Measurements from ENCODE around the gene CHN2. TPM values are rescaled to one million over a fixed set of nuclear protein-coding genes. Genes with fewer than 3 reads are reported as not detected.

The CHN2 gene
- total RNA-seq, 1 experiment from 2014 or later, result 2.1 TPM

DNA sequence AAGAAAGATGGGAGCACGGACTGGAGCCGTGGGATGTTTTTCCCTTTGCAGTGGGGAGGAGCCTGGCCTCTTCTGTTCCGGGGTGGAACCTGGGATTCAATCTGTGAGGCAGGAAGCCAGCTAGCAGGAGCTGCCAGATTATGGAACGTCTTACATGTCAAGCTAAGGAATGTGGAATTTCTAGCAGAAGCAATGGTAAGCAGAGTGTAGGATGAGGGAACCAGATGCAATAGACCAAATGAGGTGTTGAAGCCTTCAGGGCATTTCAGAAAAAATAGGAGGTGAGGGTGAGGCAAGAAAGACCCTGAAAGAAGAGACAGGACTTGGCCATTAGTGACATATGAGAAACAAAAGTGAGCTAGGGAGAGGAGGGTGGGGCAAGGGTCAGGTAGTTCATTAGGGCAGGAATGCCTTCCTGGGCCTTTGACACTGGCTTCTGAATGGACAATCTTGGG lies 105.5 kb downstream of the CHN2 start:
- no peaks in the 10 kb centered on the region for H3K9me3 ChIP-seq (ENCODE audit: control insufficient read depth in 1 of 2, insufficient read depth in 1 of 2, low read depth in 1 of 2, low read length in 2 of 2)
- ChIA-PET RAD21 (ENCODE audit: low non-redundant PET in 1 of 2, low total read pairs in 2 of 2, uncharacterized antibody in 2 of 2, unreplicated experiment in 2 of 2) (no interaction called here), CTCF (interaction anchor here (1.1 kb wide), 1 partner anchor 9 kb away, joined by 3 read pairs; no protein-coding TSS in a partner anchor), POLR2A (no interaction called here)
- no peaks in the 10 kb centered on the region for H4K20me1 ChIP-seq (ENCODE audit: insufficient read depth)
- intact Hi-C loops (cut with micrococcal nuclease), result no loop called here
- H3K9ac ChIP-seq (ENCODE audit: low read length), result no peak overlapping the region
- no peak for ATAC-seq
- no peak overlapping the region for H3K4me3 ChIP-seq (replicated peaks in 1 of 2; ENCODE audit: low read depth in 1 of 2, low read length in 2 of 2)
- no peaks in the 10 kb centered on the region for H3K9me2 ChIP-seq (ENCODE audit: insufficient read depth)
- TF ChIP-seq EZH2 (IDR thresholded peaks at IDR 0.05) (no peak), EZH2phosphoT487 (IDR thresholded peaks at IDR 0.05; ENCODE audit: borderline replicate concordance) (no peak), ZBTB33 (IDR thresholded peaks at IDR 0.05; ENCODE audit: extremely low read depth, insufficient replicate concordance, low read length) (no peak), CBX3 (IDR thresholded peaks at IDR 0.05; ENCODE audit: low read depth) (no peak), EGR1 (IDR thresholded peaks at IDR 0.05; ENCODE audit: low read depth) (no peak), ZFX (IDR thresholded peaks at IDR 0.05) (no peak), ELF1 (IDR thresholded peaks at IDR 0.05; ENCODE audit: borderline replicate concordance, low read depth) (no peak)
- TF ChIP-seq, protein P1, sequence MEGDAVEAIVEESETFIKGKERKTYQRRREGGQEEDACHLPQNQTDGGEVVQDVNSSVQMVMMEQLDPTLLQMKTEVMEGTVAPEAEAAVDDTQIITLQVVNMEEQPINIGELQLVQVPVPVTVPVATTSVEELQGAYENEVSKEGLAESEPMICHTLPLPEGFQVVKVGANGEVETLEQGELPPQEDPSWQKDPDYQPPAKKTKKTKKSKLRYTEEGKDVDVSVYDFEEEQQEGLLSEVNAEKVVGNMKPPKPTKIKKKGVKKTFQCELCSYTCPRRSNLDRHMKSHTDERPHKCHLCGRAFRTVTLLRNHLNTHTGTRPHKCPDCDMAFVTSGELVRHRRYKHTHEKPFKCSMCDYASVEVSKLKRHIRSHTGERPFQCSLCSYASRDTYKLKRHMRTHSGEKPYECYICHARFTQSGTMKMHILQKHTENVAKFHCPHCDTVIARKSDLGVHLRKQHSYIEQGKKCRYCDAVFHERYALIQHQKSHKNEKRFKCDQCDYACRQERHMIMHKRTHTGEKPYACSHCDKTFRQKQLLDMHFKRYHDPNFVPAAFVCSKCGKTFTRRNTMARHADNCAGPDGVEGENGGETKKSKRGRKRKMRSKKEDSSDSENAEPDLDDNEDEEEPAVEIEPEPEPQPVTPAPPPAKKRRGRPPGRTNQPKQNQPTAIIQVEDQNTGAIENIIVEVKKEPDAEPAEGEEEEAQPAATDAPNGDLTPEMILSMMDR (IDR thresholded peaks at IDR 0.05 in 2 of 3, conservative IDR thresholded peaks at IDR 0.05 in 1 of 3; ENCODE audit: borderline replicate concordance in 1 of 3, insufficient read depth in 1 of 3, low read depth in 2 of 3, low read length in 2 of 3), result no peak
- DNase-seq (ENCODE audit: low read depth, low spot score), result no peak
- no TSS peak for BruUV-seq (replicated peaks)
- H3K79me2 ChIP-seq (ENCODE audit: insufficient read depth, low read length), result no peaks in the 10 kb centered on the region
- H3K4me2 ChIP-seq (ENCODE audit: low read length), result no peak overlapping the region
- no peaks in the 10 kb centered on the region; a peak in 1 of 4 replicates for H3K4me1 ChIP-seq (ENCODE audit: control insufficient read depth in 1 of 2, insufficient read depth in 2 of 2, low read length in 2 of 2)
- no peaks in the 10 kb centered on the region; the same call in 1 of the 2 replicates for H3K27me3 ChIP-seq (ENCODE audit: insufficient read depth, low read length)
- H3K36me3 ChIP-seq (ENCODE audit: control insufficient read depth in 1 of 2, insufficient read depth in 2 of 2, low read length in 2 of 2), result no peaks in the 10 kb centered on the region
- H3K27ac ChIP-seq (ENCODE audit: low read depth, low read length), result no peak overlapping the region
- no peak overlapping the region for H2AFZ ChIP-seq (ENCODE audit: low read depth, low read length, poor library complexity, severe bottlenecking)

All from HCT116 (cell line).